ENCODE data around the gene TNS3. TPM values are rescaled to one million over a fixed set of nuclear protein-coding genes. Genes with fewer than 3 reads are reported as not detected.

TNS3 gene
- total RNA-seq, 1 donor from 2014 or later, result 92.9 TPM

- no peaks in the 10 kb centered on the region for H3K79me2 ChIP-seq (ENCODE audit: insufficient read depth, low read length)
- H3K4me1 ChIP-seq (ENCODE audit: insufficient read depth, low read length), result no peaks in the 10 kb centered on the region
- no peak overlapping the region for H3K4me3 ChIP-seq (ENCODE audit: insufficient read depth, low read depth, low read length)
- H3K9ac ChIP-seq (ENCODE audit: low read length), result no peak overlapping the region
- no peak overlapping the region for H3K27ac Mint-ChIP-seq (ENCODE audit: unreplicated experiment)
- H3K9me3 Mint-ChIP-seq (ENCODE audit: unreplicated experiment), result no peaks in the 10 kb centered on the region
- H3K27me3 Mint-ChIP-seq (ENCODE audit: low read depth, unreplicated experiment), result no peaks in the 10 kb centered on the region
- H3K36me3 ChIP-seq (ENCODE audit: insufficient read depth, low read length), result peaks cover 8% of the 10 kb centered on the region
- no peak for TF ChIP-seq EZH2 (IDR thresholded peaks at IDR 0.05; ENCODE audit: insufficient read depth, low read length)
- TF ChIP-seq, protein P1, sequence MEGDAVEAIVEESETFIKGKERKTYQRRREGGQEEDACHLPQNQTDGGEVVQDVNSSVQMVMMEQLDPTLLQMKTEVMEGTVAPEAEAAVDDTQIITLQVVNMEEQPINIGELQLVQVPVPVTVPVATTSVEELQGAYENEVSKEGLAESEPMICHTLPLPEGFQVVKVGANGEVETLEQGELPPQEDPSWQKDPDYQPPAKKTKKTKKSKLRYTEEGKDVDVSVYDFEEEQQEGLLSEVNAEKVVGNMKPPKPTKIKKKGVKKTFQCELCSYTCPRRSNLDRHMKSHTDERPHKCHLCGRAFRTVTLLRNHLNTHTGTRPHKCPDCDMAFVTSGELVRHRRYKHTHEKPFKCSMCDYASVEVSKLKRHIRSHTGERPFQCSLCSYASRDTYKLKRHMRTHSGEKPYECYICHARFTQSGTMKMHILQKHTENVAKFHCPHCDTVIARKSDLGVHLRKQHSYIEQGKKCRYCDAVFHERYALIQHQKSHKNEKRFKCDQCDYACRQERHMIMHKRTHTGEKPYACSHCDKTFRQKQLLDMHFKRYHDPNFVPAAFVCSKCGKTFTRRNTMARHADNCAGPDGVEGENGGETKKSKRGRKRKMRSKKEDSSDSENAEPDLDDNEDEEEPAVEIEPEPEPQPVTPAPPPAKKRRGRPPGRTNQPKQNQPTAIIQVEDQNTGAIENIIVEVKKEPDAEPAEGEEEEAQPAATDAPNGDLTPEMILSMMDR (IDR thresholded peaks at IDR 0.05; ENCODE audit: insufficient read depth, low read depth, low read length), result no peak
- no peaks in the 10 kb centered on the region for H3K27me3 ChIP-seq (ENCODE audit: insufficient read depth, low read length)
- no peak overlapping the region for H3K4me3 Mint-ChIP-seq (ENCODE audit: unreplicated experiment)
- no peak overlapping the region for H3K4me2 ChIP-seq (ENCODE audit: low read length)
- H3K36me3 Mint-ChIP-seq (ENCODE audit: low read depth, unreplicated experiment), result peaks cover 36% of the 10 kb centered on the region
- no peak overlapping the region for H3K27ac ChIP-seq (ENCODE audit: low read depth, low read length)
- H3K4me1 Mint-ChIP-seq (ENCODE audit: low read depth, unreplicated experiment), result peaks cover 12% of the 10 kb centered on the region
- no peak for FAIRE-seq
- H4K20me1 ChIP-seq (ENCODE audit: insufficient read depth, low read length), result peaks cover 20% of the 10 kb centered on the region
- H3K9me3 ChIP-seq (ENCODE audit: insufficient read depth, low read depth, low read length), result no peaks in the 10 kb centered on the region
- DNase-seq (ENCODE audit: low read depth), result no peak
- no peak overlapping the region for H2AFZ ChIP-seq (ENCODE audit: low read depth, low read length)
Observed at GRCh38 chr7:47303695-47304453, 278.0 kb downstream of the TNS3 start.

- DNase-seq (ENCODE audit: low read depth) (no peak), FAIRE-seq (no peak)
- Histone ChIP-seq H3K4me3 (ENCODE audit: insufficient read depth, low read depth, low read length) (no peak overlapping the region), H3K36me3 (ENCODE audit: insufficient read depth, low read length) (peaks cover 8% of the 10 kb centered on the region), H3K4me2 (ENCODE audit: low read length) (no peak overlapping the region), H3K27me3 (ENCODE audit: insufficient read depth, low read length) (no peaks in the 10 kb centered on the region), H3K9me3 (ENCODE audit: insufficient read depth, low read depth, low read length) (no peaks in the 10 kb centered on the region), H3K27ac (ENCODE audit: low read depth, low read length) (no peak overlapping the region), H4K20me1 (ENCODE audit: insufficient read depth, low read length) (peaks cover 16% of the 10 kb centered on the region), H2AFZ (ENCODE audit: low read depth, low read length) (no peak overlapping the region), H3K79me2 (ENCODE audit: insufficient read depth, low read length) (no peaks in the 10 kb centered on the region), H3K4me1 (ENCODE audit: insufficient read depth, low read length) (no peaks in the 10 kb centered on the region), H3K9ac (ENCODE audit: low read length) (no peak overlapping the region)
- TF ChIP-seq, protein P1 (IDR thresholded peaks at IDR 0.05; ENCODE audit: insufficient read depth, low read depth, low read length), result no peak
- no peak for TF ChIP-seq EZH2 (IDR thresholded peaks at IDR 0.05; ENCODE audit: insufficient read depth, low read length)
- Mint-ChIP-seq H3K27ac (ENCODE audit: unreplicated experiment) (no peak overlapping the region), H3K4me1 (ENCODE audit: low read depth, unreplicated experiment) (peaks cover 11% of the 10 kb centered on the region), H3K27me3 (ENCODE audit: low read depth, unreplicated experiment) (no peaks in the 10 kb centered on the region), H3K9me3 (ENCODE audit: unreplicated experiment) (no peaks in the 10 kb centered on the region), H3K4me3 (ENCODE audit: unreplicated experiment) (no peak overlapping the region), H3K36me3 (ENCODE audit: low read depth, unreplicated experiment) (peaks cover 28% of the 10 kb centered on the region)
Observed at GRCh38 chr7:47303014-47303694, 278.8 kb downstream of the TNS3 start.

DNA sequence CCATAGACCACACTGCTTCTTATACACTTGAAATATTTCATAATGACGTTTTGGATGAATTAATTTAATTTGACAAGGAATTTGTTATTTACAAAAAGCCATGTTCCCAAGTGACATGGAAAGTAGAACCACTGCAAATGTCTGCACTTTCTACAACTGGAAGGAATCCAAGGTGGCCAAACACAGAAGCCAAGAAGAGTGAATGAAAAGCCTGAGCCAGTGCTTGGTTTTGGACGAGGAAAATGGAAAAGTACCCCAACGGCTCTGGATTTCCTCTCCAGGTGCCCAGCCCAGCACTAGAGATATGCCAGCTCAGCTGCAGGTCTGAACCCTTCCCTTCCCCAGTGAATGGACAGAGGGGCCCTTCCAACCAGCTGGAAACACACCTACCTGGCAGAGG, 279.4 kb downstream of the TNS3 start:
- peaks cover 8% of the 10 kb centered on the region for H3K36me3 ChIP-seq (ENCODE audit: insufficient read depth, low read length)
- no peak overlapping the region for H3K4me3 Mint-ChIP-seq (ENCODE audit: unreplicated experiment)
- H3K27ac Mint-ChIP-seq (ENCODE audit: unreplicated experiment), result no peak overlapping the region

More for the DNA sequence above, 279.4 kb downstream of the TNS3 start:
- no peaks in the 10 kb centered on the region for H3K9me3 Mint-ChIP-seq (ENCODE audit: unreplicated experiment)
- no peak for TF ChIP-seq EZH2 (IDR thresholded peaks at IDR 0.05; ENCODE audit: insufficient read depth, low read length)
- TF ChIP-seq, protein P1 (IDR thresholded peaks at IDR 0.05; ENCODE audit: insufficient read depth, low read depth, low read length), result no peak
- DNase-seq (ENCODE audit: low read depth) (no peak), FAIRE-seq (no peak)
- Histone ChIP-seq H3K27me3 (ENCODE audit: insufficient read depth, low read length) (no peaks in the 10 kb centered on the region), H4K20me1 (ENCODE audit: insufficient read depth, low read length) (peaks cover 16% of the 10 kb centered on the region), H3K27ac (ENCODE audit: low read depth, low read length) (no peak overlapping the region), H2AFZ (ENCODE audit: low read depth, low read length) (no peak overlapping the region), H3K9ac (ENCODE audit: low read length) (no peak overlapping the region), H3K9me3 (ENCODE audit: insufficient read depth, low read depth, low read length) (no peaks in the 10 kb centered on the region), H3K4me3 (ENCODE audit: insufficient read depth, low read depth, low read length) (no peak overlapping the region), H3K79me2 (ENCODE audit: insufficient read depth, low read length) (no peaks in the 10 kb centered on the region), H3K4me2 (ENCODE audit: low read length) (no peak overlapping the region), H3K4me1 (ENCODE audit: insufficient read depth, low read length) (no peaks in the 10 kb centered on the region)
- no peaks in the 10 kb centered on the region for H3K27me3 Mint-ChIP-seq (ENCODE audit: low read depth, unreplicated experiment)
- H3K36me3 Mint-ChIP-seq (ENCODE audit: low read depth, unreplicated experiment), result peaks cover 26% of the 10 kb centered on the region
- peaks cover 11% of the 10 kb centered on the region for H3K4me1 Mint-ChIP-seq (ENCODE audit: low read depth, unreplicated experiment)
